ENCODE data around the gene SLC44A3.

Gene SLC44A3

GRCh38 chr1:94905207-94905606 is 85.0 kb downstream of the SLC44A3 start:
- H2AFZ ChIP-seq (ENCODE audit: low read length): no peak overlapping the region
- H3K4me2 ChIP-seq (ENCODE audit: low read depth, low read length, poor library complexity, severe bottlenecking): no peak overlapping the region
- H3K79me2 ChIP-seq (ENCODE audit: insufficient read depth, low read length): peaks cover 25% of the 10 kb centered on the region
- peaks cover 3% of the 10 kb centered on the region for H3K4me1 ChIP-seq (ENCODE audit: insufficient read depth, low read length, poor library complexity, severe bottlenecking)
- H3F3A ChIP-seq (ENCODE audit: low read depth): no peaks in the 10 kb centered on the region
- no peaks in the 10 kb centered on the region for H4K20me1 ChIP-seq (ENCODE audit: insufficient read depth, low read length, poor library complexity, severe bottlenecking)
- H3K9me3 ChIP-seq (ENCODE audit: insufficient read depth, low read depth, low read length): no peaks in the 10 kb centered on the region
- no peaks in the 10 kb centered on the region for H3K27me3 ChIP-seq (ENCODE audit: insufficient read depth, low read length, poor library complexity, severe bottlenecking)
- no peak overlapping the region for H3K4me3 ChIP-seq (ENCODE audit: low read length, poor library complexity, severe bottlenecking)
- TF ChIP-seq CTCF (conservative IDR thresholded peaks at IDR 0.05; ENCODE audit: low read length) (no peak), EZH2phosphoT487 (IDR thresholded peaks at IDR 0.05; ENCODE audit: borderline replicate concordance) (no peak)
- no peak overlapping the region for H3K9ac ChIP-seq (ENCODE audit: low read depth, low read length, poor library complexity, severe bottlenecking)
- no peaks in the 10 kb centered on the region for H3K9me2 ChIP-seq (replicated peaks; ENCODE audit: low read depth, low read length)
- H3K36me3 ChIP-seq (ENCODE audit: insufficient read depth, low read length): peaks cover 12% of the 10 kb centered on the region; the same call in 1 of the 2 replicates

GRCh38 chr1:94906382-94906781 is 86.2 kb downstream of the SLC44A3 start:
- Histone ChIP-seq H3K9me2 (replicated peaks; ENCODE audit: low read depth, low read length) (no peaks in the 10 kb centered on the region), H3K9me3 (ENCODE audit: insufficient read depth, low read depth, low read length) (no peaks in the 10 kb centered on the region), H3F3A (ENCODE audit: low read depth) (no peaks in the 10 kb centered on the region), H3K4me3 (ENCODE audit: low read length, poor library complexity, severe bottlenecking) (no peak overlapping the region), H3K27me3 (ENCODE audit: insufficient read depth, low read length, poor library complexity, severe bottlenecking) (no peaks in the 10 kb centered on the region), H3K79me2 (ENCODE audit: insufficient read depth, low read length) (peaks cover 25% of the 10 kb centered on the region), H3K4me1 (ENCODE audit: insufficient read depth, low read length, poor library complexity, severe bottlenecking) (peaks cover 3% of the 10 kb centered on the region), H3K4me2 (ENCODE audit: low read depth, low read length, poor library complexity, severe bottlenecking) (no peak overlapping the region), H3K36me3 (ENCODE audit: insufficient read depth, low read length) (peaks cover 7% of the 10 kb centered on the region; the same call in 1 of the 2 replicates), H4K20me1 (ENCODE audit: insufficient read depth, low read length, poor library complexity, severe bottlenecking) (no peaks in the 10 kb centered on the region), H2AFZ (ENCODE audit: low read length) (no peak overlapping the region), H3K9ac (ENCODE audit: low read depth, low read length, poor library complexity, severe bottlenecking) (no peak overlapping the region)
- TF ChIP-seq CTCF (conservative IDR thresholded peaks at IDR 0.05; ENCODE audit: low read length) (no peak), EZH2phosphoT487 (IDR thresholded peaks at IDR 0.05; ENCODE audit: borderline replicate concordance) (no peak)

GRCh38 chr1:94907136-94907535 is 87.0 kb downstream of the SLC44A3 start:
- Histone ChIP-seq H4K20me1 (ENCODE audit: insufficient read depth, low read length, poor library complexity, severe bottlenecking) (no peaks in the 10 kb centered on the region), H3K4me2 (ENCODE audit: low read depth, low read length, poor library complexity, severe bottlenecking) (no peak overlapping the region), H3F3A (ENCODE audit: low read depth) (no peaks in the 10 kb centered on the region), H3K79me2 (ENCODE audit: insufficient read depth, low read length) (peaks cover 26% of the 10 kb centered on the region), H3K9me2 (replicated peaks; ENCODE audit: low read depth, low read length) (no peaks in the 10 kb centered on the region), H3K4me3 (ENCODE audit: low read length, poor library complexity, severe bottlenecking) (no peak overlapping the region), H3K9ac (ENCODE audit: low read depth, low read length, poor library complexity, severe bottlenecking) (no peak overlapping the region), H3K27me3 (ENCODE audit: insufficient read depth, low read length, poor library complexity, severe bottlenecking) (no peaks in the 10 kb centered on the region), H3K9me3 (ENCODE audit: insufficient read depth, low read depth, low read length) (no peaks in the 10 kb centered on the region), H3K4me1 (ENCODE audit: insufficient read depth, low read length, poor library complexity, severe bottlenecking) (peaks cover 3% of the 10 kb centered on the region), H2AFZ (ENCODE audit: low read length) (no peak overlapping the region), H3K36me3 (ENCODE audit: insufficient read depth, low read length) (peaks cover 1% of the 10 kb centered on the region; the same call in 1 of the 2 replicates)
- TF ChIP-seq CTCF (conservative IDR thresholded peaks at IDR 0.05; ENCODE audit: low read length) (no peak), EZH2phosphoT487 (IDR thresholded peaks at IDR 0.05; ENCODE audit: borderline replicate concordance) (no peak)

All from Loucy (cell line).